Measurements from ENCODE around the gene ZNF277. TPM values are rescaled to one million over a fixed set of nuclear protein-coding genes. Genes with fewer than 3 reads are reported as not detected.
A peak's percentile ranks its signal among the peaks of the same experiment; 100 is the strongest.
"Not testable (repeated sequence)": the region's sequence is repeated elsewhere in the genome, so short reads cannot be mapped to it uniquely, and the experiment has no call there.

Gene ZNF277
- total RNA-seq, 2 donors from 2014 or later: 11.2 to 15.0 TPM

GRCh38 chr7:112308974-112309373 lies 102.5 kb downstream of the ZNF277 start:
- peaks cover 17% of the 10 kb centered on the region for H3K36me3 Mint-ChIP-seq
- no peaks in the 10 kb centered on the region for H3K27me3 Mint-ChIP-seq
- H3K9me3 Mint-ChIP-seq: no peaks in the 10 kb centered on the region
- no peaks in the 10 kb centered on the region for H3K4me1 Mint-ChIP-seq (ENCODE audit: low read depth in 2 of 2)
- no peak overlapping the region for H3K4me3 Mint-ChIP-seq
- ATAC-seq: no peak
- DNase-seq (ENCODE audit: low spot score): no peak
- H3K27ac Mint-ChIP-seq: no peak overlapping the region

GRCh38 chr7:112316803-112317202 lies 110.3 kb downstream of the ZNF277 start:
- not testable (repeated sequence) for H3K4me3 Mint-ChIP-seq; H3K9me3 Mint-ChIP-seq; DNase-seq (ENCODE audit: low spot score); H3K27ac Mint-ChIP-seq; H3K27me3 Mint-ChIP-seq; ATAC-seq; H3K4me1 Mint-ChIP-seq (ENCODE audit: low read depth in 2 of 2)
- H3K36me3 Mint-ChIP-seq: peaks cover 21% of the 10 kb centered on the region

GRCh38 chr7:112322070-112322469 lies 115.6 kb downstream of the ZNF277 start:
- no peak for ATAC-seq
- H3K27me3 Mint-ChIP-seq: no peaks in the 10 kb centered on the region
- H3K9me3 Mint-ChIP-seq: no peaks in the 10 kb centered on the region
- no peak overlapping the region for H3K4me3 Mint-ChIP-seq
- H3K4me1 Mint-ChIP-seq (ENCODE audit: low read depth in 2 of 2): no peaks in the 10 kb centered on the region
- H3K36me3 Mint-ChIP-seq: peaks cover 21% of the 10 kb centered on the region
- H3K27ac Mint-ChIP-seq: no peak overlapping the region
- no peak for DNase-seq (ENCODE audit: low spot score)

- DNase-seq (ENCODE audit: low spot score) (no peak), ATAC-seq (no peak)
- Mint-ChIP-seq H3K9me3 (no peaks in the 10 kb centered on the region), H3K4me1 (ENCODE audit: low read depth in 2 of 2) (no peaks in the 10 kb centered on the region), H3K4me3 (no peak overlapping the region), H3K27me3 (no peaks in the 10 kb centered on the region), H3K36me3 (no peaks in the 10 kb centered on the region), H3K27ac (no peak overlapping the region)
Observed at GRCh38 chr7:112327566-112327965, 121.1 kb downstream of the ZNF277 start.

GRCh38 chr7:112331492-112331891 lies 125.0 kb downstream of the ZNF277 start:
- ATAC-seq: no peak
- Mint-ChIP-seq H3K4me1 (ENCODE audit: low read depth in 2 of 2) (peaks cover 0 to 3% of the 10 kb centered on the region in 2 donors), H3K27me3 (no peaks in the 10 kb centered on the region), H3K9me3 (no peaks in the 10 kb centered on the region), H3K4me3 (no peak overlapping the region), H3K36me3 (peaks cover 4% of the 10 kb centered on the region), H3K27ac (no peak overlapping the region)
- DNase-seq (ENCODE audit: low spot score): no peak

GRCh38 chr7:112334366-112334765 lies 127.9 kb downstream of the ZNF277 start:
- Mint-ChIP-seq H3K4me3 (no peak overlapping the region), H3K9me3 (no peaks in the 10 kb centered on the region), H3K4me1 (ENCODE audit: low read depth in 2 of 2) (peaks cover 0 to 3% of the 10 kb centered on the region in 2 donors), H3K36me3 (peaks cover 14% of the 10 kb centered on the region), H3K27ac (no peak overlapping the region), H3K27me3 (no peaks in the 10 kb centered on the region)
- ATAC-seq (peak in 1 of 2 donors; percentile 61), DNase-seq (ENCODE audit: low spot score) (no peak)

- Mint-ChIP-seq H3K9me3 (no peaks in the 10 kb centered on the region), H3K4me1 (ENCODE audit: low read depth in 2 of 2) (peaks cover 0 to 3% of the 10 kb centered on the region in 2 donors), H3K27ac (no peak overlapping the region), H3K27me3 (no peaks in the 10 kb centered on the region), H3K36me3 (peaks cover 14% of the 10 kb centered on the region), H3K4me3 (no peak overlapping the region)
- ATAC-seq (no peak), DNase-seq (ENCODE audit: low spot score) (no peak)
Observed at GRCh38 chr7:112336261-112336660, 129.8 kb downstream of the ZNF277 start.

GRCh38 chr7:112336936-112337576 lies 130.6 kb downstream of the ZNF277 start:
- H3K27me3 Mint-ChIP-seq: no peaks in the 10 kb centered on the region
- peaks cover 0 to 3% of the 10 kb centered on the region in 2 donors for H3K4me1 Mint-ChIP-seq (ENCODE audit: low read depth in 2 of 2)
- no peak for DNase-seq (ENCODE audit: low spot score)
- no peak for ATAC-seq
- peaks cover 14% of the 10 kb centered on the region for H3K36me3 Mint-ChIP-seq
- H3K27ac Mint-ChIP-seq: no peak overlapping the region
- no peaks in the 10 kb centered on the region for H3K9me3 Mint-ChIP-seq
- H3K4me3 Mint-ChIP-seq: no peak overlapping the region

- Mint-ChIP-seq H3K27me3 (no peaks in the 10 kb centered on the region), H3K4me3 (no peak overlapping the region), H3K27ac (no peak overlapping the region), H3K4me1 (ENCODE audit: low read depth in 2 of 2) (peaks cover 0 to 3% of the 10 kb centered on the region in 2 donors), H3K9me3 (no peaks in the 10 kb centered on the region), H3K36me3 (peaks cover 14% of the 10 kb centered on the region)
- DNase-seq (ENCODE audit: low spot score) (no peak), ATAC-seq (no peak)
Observed at GRCh38 chr7:112337892-112338291, 131.4 kb downstream of the ZNF277 start.

GRCh38 chr7:112338786-112339185 lies 132.3 kb downstream of the ZNF277 start:
- H3K9me3 Mint-ChIP-seq: no peaks in the 10 kb centered on the region

GRCh38 chr7:112341464-112341863 lies 135.0 kb downstream of the ZNF277 start:
- H3K27me3 Mint-ChIP-seq: no peaks in the 10 kb centered on the region
- no peak overlapping the region for H3K4me3 Mint-ChIP-seq
- no peak overlapping the region for H3K27ac Mint-ChIP-seq
- H3K4me1 Mint-ChIP-seq (ENCODE audit: low read depth in 2 of 2): no peaks in the 10 kb centered on the region
- H3K36me3 Mint-ChIP-seq: peaks cover 16% of the 10 kb centered on the region
- ATAC-seq: no peak
- no peaks in the 10 kb centered on the region for H3K9me3 Mint-ChIP-seq
- no peak for DNase-seq (ENCODE audit: low spot score)

More at GRCh38 chr7:112338786-112339185, 132.3 kb downstream of the ZNF277 start:
- no peak for DNase-seq (ENCODE audit: low spot score)
- no peak overlapping the region for H3K27ac Mint-ChIP-seq
- peaks cover 20% of the 10 kb centered on the region for H3K36me3 Mint-ChIP-seq
- H3K27me3 Mint-ChIP-seq: no peaks in the 10 kb centered on the region
- peaks cover 0 to 3% of the 10 kb centered on the region in 2 donors for H3K4me1 Mint-ChIP-seq (ENCODE audit: low read depth in 2 of 2)
- no peak for ATAC-seq
- H3K4me3 Mint-ChIP-seq: no peak overlapping the region

GRCh38 chr7:112346381-112347060 lies 140.0 kb downstream of the ZNF277 start:
- Mint-ChIP-seq H3K4me3 (no peak overlapping the region), H3K27ac (no peak overlapping the region), H3K9me3 (no peaks in the 10 kb centered on the region), H3K27me3 (no peaks in the 10 kb centered on the region), H3K4me1 (ENCODE audit: low read depth in 2 of 2) (peaks cover 0 to 2% of the 10 kb centered on the region in 2 donors), H3K36me3 (peaks cover 14% of the 10 kb centered on the region)
- no peak for DNase-seq (ENCODE audit: low spot score)
- no peak for ATAC-seq

- ATAC-seq (no peak), DNase-seq (ENCODE audit: low spot score) (no peak)
- H3K27ac Mint-ChIP-seq: no peak overlapping the region
- H3K27me3 Mint-ChIP-seq: no peaks in the 10 kb centered on the region
- no peak overlapping the region for H3K4me3 Mint-ChIP-seq
- peaks cover 14% of the 10 kb centered on the region for H3K36me3 Mint-ChIP-seq
- no peaks in the 10 kb centered on the region for H3K9me3 Mint-ChIP-seq
- peaks cover 0 to 2% of the 10 kb centered on the region in 2 donors for H3K4me1 Mint-ChIP-seq (ENCODE audit: low read depth in 2 of 2)
Observed at GRCh38 chr7:112347088-112347487, 140.6 kb downstream of the ZNF277 start.

GRCh38 chr7:112350585-112350984 lies 144.1 kb downstream of the ZNF277 start:
- peaks cover 16 to 27% of the 10 kb centered on the region in 2 donors for H3K27me3 Mint-ChIP-seq
- no peaks in the 10 kb centered on the region for H3K9me3 Mint-ChIP-seq
- no peak for ATAC-seq
- peaks cover 0 to 2% of the 10 kb centered on the region in 2 donors for H3K4me1 Mint-ChIP-seq (ENCODE audit: low read depth in 2 of 2)
- H3K36me3 Mint-ChIP-seq: peaks cover 8% of the 10 kb centered on the region
- no peak overlapping the region for H3K4me3 Mint-ChIP-seq
- no peak for DNase-seq (ENCODE audit: low spot score)
- no peak overlapping the region for H3K27ac Mint-ChIP-seq

All from natural killer cell treated with Interleukin-12 subunit alpha and Interleukin-12 subunit beta and Interleukin-15 and Interleukin-18, amount 100 ng/mL, for 72 hours (primary cell).